CD14-positive monocyte (primary cell): Measurements from ENCODE around the gene DLGAP1. TPM values are rescaled to one million over a fixed set of nuclear protein-coding genes. Genes with fewer than 3 reads are reported as not detected.

Experiments used
- DNase-seq, 3 donors: peaks; one replicate each; pipeline ENCODE4 v3.0.0-alpha.2; 2011 to 2022
- H2AFZ ChIP-seq: 2 replicates; pipeline ENCODE4 v1.6.0; 2012; ENCODE audit warnings: mild to moderate bottlenecking, low read depth, low read length, inconsistent platforms; ENCODE audit not compliant: insufficient read depth, poor library complexity, severe bottlenecking
- H3K27ac ChIP-seq, 2 donors: 1 replicate in 1 of 2; 2 replicates in 1 of 2; pipeline ENCODE4 v1.5.1; 2012 to 2013; ENCODE audit warnings: low read length in 2 of 2, control low read depth in 1 of 2, inconsistent platforms in 1 of 2, low read depth in 1 of 2, mild to moderate bottlenecking in 1 of 2
- H3K27me3 ChIP-seq, 2 donors: one replicate each; pipeline versions ENCODE4 v1.6.0 to v1.6.1; 2011 to 2013; ENCODE audit warnings: low read length in 2 of 2; ENCODE audit not compliant: control insufficient read depth in 2 of 2, insufficient read depth in 2 of 2
- H3K36me3 ChIP-seq, 2 donors: replicated peaks in 1 of 2; 1 replicate in 1 of 2; 2 replicates in 1 of 2; pipeline versions ENCODE4 v1.5.1 to v1.6.1; 2012 to 2013; ENCODE audit warnings: low read length in 2 of 2, control low read depth in 1 of 2, inconsistent platforms in 1 of 2, mild to moderate bottlenecking in 1 of 2; ENCODE audit not compliant: insufficient read depth in 2 of 2, control insufficient read depth in 1 of 2
- H3K4me1 ChIP-seq, 2 donors: 1 replicate in 1 of 2; 2 replicates in 1 of 2; pipeline versions ENCODE4 v1.5.1 to v1.6.1; 2012 to 2013; ENCODE audit warnings: low read length in 2 of 2, control low read depth in 1 of 2, inconsistent platforms in 1 of 2, mild to moderate bottlenecking in 1 of 2, moderate library complexity in 1 of 2; ENCODE audit not compliant: insufficient read depth in 2 of 2, control insufficient read depth in 1 of 2
- H3K4me2 ChIP-seq: replicated peaks from 2 replicates; pipeline ENCODE3; 2012; ENCODE audit warnings: low read length, moderate library complexity, mild to moderate bottlenecking; ENCODE audit not compliant: poor library complexity, severe bottlenecking; ENCODE audit errors: extremely low read depth
- H3K4me3 ChIP-seq, 3 experiments: fragments of 200-600 bp in 1 of 3; sonication (generic) in 1 of 3; replicated peaks in 1 of 3; 1 replicate in 2 of 3; 2 replicates in 1 of 3; pipeline ENCODE4 v1.5.1; 2011 to 2013; ENCODE audit warnings: low read length in 3 of 3, mild to moderate bottlenecking in 3 of 3, control low read depth in 2 of 3, low read depth in 2 of 3, inconsistent platforms in 1 of 3, moderate library complexity in 1 of 3
- H3K79me2 ChIP-seq: 2 replicates; pipeline ENCODE4 v1.6.0; 2012; ENCODE audit warnings: mild to moderate bottlenecking, control low read depth, inconsistent platforms, low read length, moderate library complexity; ENCODE audit not compliant: insufficient read depth
- H3K9ac ChIP-seq: 2 replicates; pipeline ENCODE4 v1.6.0; 2017; ENCODE audit warnings: low read length, mild to moderate bottlenecking; ENCODE audit not compliant: insufficient read depth, poor library complexity, severe bottlenecking
- H3K9me3 ChIP-seq, 2 donors: replicated peaks in 1 of 2; 1 replicate in 1 of 2; 2 replicates in 1 of 2; pipeline versions ENCODE4 v1.5.1 to v1.6.1; 2012 to 2013; ENCODE audit warnings: low read length in 2 of 2, control low read depth in 1 of 2; ENCODE audit not compliant: control insufficient read depth in 1 of 2, insufficient read depth in 1 of 2
- H4K20me1 ChIP-seq: 2 replicates; pipeline ENCODE4 v1.6.0; 2012; ENCODE audit warnings: mild to moderate bottlenecking, low read length, control low read depth, moderate library complexity; ENCODE audit not compliant: insufficient read depth
- H3K27ac Mint-ChIP-seq, 7 donors: one replicate each; pipeline ENCODE4 v1.8.0; 2020; ENCODE audit warnings: mild to moderate bottlenecking in 7 of 7, mixed read lengths in 7 of 7, moderate library complexity in 6 of 7, inconsistent platforms in 2 of 7
- H3K27me3 Mint-ChIP-seq, 3 donors: one replicate each; pipeline ENCODE4 v1.8.0; 2021 to 2022; ENCODE audit warnings: low read depth in 3 of 3, mild to moderate bottlenecking in 3 of 3, mixed read lengths in 3 of 3, moderate library complexity in 3 of 3, inconsistent platforms in 1 of 3
- H3K36me3 Mint-ChIP-seq, 2 donors: one replicate each; pipeline ENCODE4 v1.8.0; 2020; ENCODE audit warnings: mixed read lengths in 2 of 2, inconsistent platforms in 1 of 2, mild to moderate bottlenecking in 1 of 2
- H3K4me1 Mint-ChIP-seq: one replicate; pipeline ENCODE4 v1.8.0; 2020; ENCODE audit warnings: mild to moderate bottlenecking, mixed read lengths
- H3K4me3 Mint-ChIP-seq, 2 donors: one replicate each; pipeline ENCODE4 v1.8.0; 2020; ENCODE audit warnings: mild to moderate bottlenecking in 2 of 2, mixed read lengths in 2 of 2, moderate library complexity in 1 of 2
- H3K9me3 Mint-ChIP-seq, 7 donors: one replicate each; pipeline ENCODE4 v1.8.0; 2020 to 2022; ENCODE audit warnings: mixed read lengths in 7 of 7, mild to moderate bottlenecking in 6 of 7, moderate library complexity in 6 of 7, inconsistent platforms in 2 of 7
- CTCF ChIP-seq: fragments of 200-600 bp; IDR thresholded peaks from one replicate; pipeline ENCODE4 v1.8.0; 2022; ENCODE audit warnings: antibody characterized with exemption, mild to moderate bottlenecking
- WGBS: methylation state at CpG from one replicate; pipeline ENCODE4 v1.1.5; 2013; ENCODE audit warnings: missing lambda C conversion rate; ENCODE audit not compliant: insufficient coverage; 5-methylcytosine and 5-hydroxymethylcytosine counted together
- intact Hi-C, 2 donors: fragments of 100-400 bp; cut with micrococcal nuclease; formaldehyde crosslinking; loops; one replicate each; pipeline versions ENCODE4 v1.15.0 to v1.15.1; 2023
- polyA plus RNA-seq, 3 donors: library from polyadenylated mRNA; depleted of rRNA in 1 of 3; unstranded in 2 of 3; stranded (reverse) in 1 of 3; fragments of 300-500 nt in 2 of 3; fragments of >200 nt in 1 of 3; fragmentation: Illumina TruSeq in 2 of 3; gene quantifications; 1 replicate in 2 of 3; 2 replicates in 1 of 3; pipeline ENCODE4 v1.2.3, GENCODE V29; 2012 to 2021

The DLGAP1 gene
- polyA plus RNA-seq, 3 donors, result 0.09 to 0.42 TPM; not detected in 1

- no peaks in the 10 kb centered on the region for H3K27me3 ChIP-seq
- peaks cover 0 to 5% (median 2%) of the 10 kb centered on the region in 7 donors for H3K9me3 Mint-ChIP-seq
- no peak overlapping the region for H3K27ac Mint-ChIP-seq
- no peaks in the 10 kb centered on the region for H3K9me3 ChIP-seq
- H3K79me2 ChIP-seq, result no peaks in the 10 kb centered on the region
- no peaks in the 10 kb centered on the region for H3K4me1 Mint-ChIP-seq
- no peak overlapping the region for H3K9ac ChIP-seq
- no peak overlapping the region for H3K4me3 ChIP-seq
- TF ChIP-seq CTCF, result no peak
- H3K36me3 Mint-ChIP-seq, result no peaks in the 10 kb centered on the region
- intact Hi-C loops, result no loop called here
- no peak overlapping the region for H3K4me2 ChIP-seq
- DNase-seq, result no peak
- H3K4me3 Mint-ChIP-seq, result no peak overlapping the region
- no peak overlapping the region for H3K27ac ChIP-seq
- H3K27me3 Mint-ChIP-seq, result peaks cover 0 to 1% (median 0%) of the 10 kb centered on the region in 3 donors
- WGBS, result no CpG with 5 or more reads among the region's 3 CpGs
- no peaks in the 10 kb centered on the region for H3K36me3 ChIP-seq
- no peaks in the 10 kb centered on the region for H4K20me1 ChIP-seq
- no peaks in the 10 kb centered on the region for H3K4me1 ChIP-seq
- no peak overlapping the region for H2AFZ ChIP-seq
Measured at GRCh38 chr18:4270016-4270415, 185.1 kb downstream of the DLGAP1 start.

GRCh38 chr18:4267641-4268040 is 187.5 kb downstream of the DLGAP1 start:
- Mint-ChIP-seq H3K27ac (no peak overlapping the region), H3K9me3 (peaks cover 0 to 9% (median 0%) of the 10 kb centered on the region in 7 donors), H3K4me1 (no peaks in the 10 kb centered on the region), H3K36me3 (no peaks in the 10 kb centered on the region), H3K4me3 (no peak overlapping the region), H3K27me3 (peaks cover 0 to 1% (median 0%) of the 10 kb centered on the region in 3 donors)
- Histone ChIP-seq H2AFZ (no peak overlapping the region), H3K27ac (no peak overlapping the region), H3K79me2 (no peaks in the 10 kb centered on the region), H3K4me1 (no peaks in the 10 kb centered on the region), H3K36me3 (no peaks in the 10 kb centered on the region), H3K4me2 (no peak overlapping the region), H3K9me3 (no peaks in the 10 kb centered on the region), H3K27me3 (no peaks in the 10 kb centered on the region), H3K9ac (no peak overlapping the region), H3K4me3 (no peak overlapping the region), H4K20me1 (no peaks in the 10 kb centered on the region)
- DNase-seq, result no peak
- TF ChIP-seq CTCF, result no peak
- intact Hi-C loops, result no loop called here
- 67% methylated on average over 1 of the region's 5 CpGs for WGBS
